ENCODE data around the gene STAT3.
"Not testable (repeated sequence)": the region's sequence is repeated elsewhere in the genome, so short reads cannot be mapped to it uniquely, and the experiment has no call there.

The STAT3 gene

GRCh38 chr17:42274253-42274542, 114.0 kb downstream of the STAT3 start:
- DNase-seq: no peak

DNA sequence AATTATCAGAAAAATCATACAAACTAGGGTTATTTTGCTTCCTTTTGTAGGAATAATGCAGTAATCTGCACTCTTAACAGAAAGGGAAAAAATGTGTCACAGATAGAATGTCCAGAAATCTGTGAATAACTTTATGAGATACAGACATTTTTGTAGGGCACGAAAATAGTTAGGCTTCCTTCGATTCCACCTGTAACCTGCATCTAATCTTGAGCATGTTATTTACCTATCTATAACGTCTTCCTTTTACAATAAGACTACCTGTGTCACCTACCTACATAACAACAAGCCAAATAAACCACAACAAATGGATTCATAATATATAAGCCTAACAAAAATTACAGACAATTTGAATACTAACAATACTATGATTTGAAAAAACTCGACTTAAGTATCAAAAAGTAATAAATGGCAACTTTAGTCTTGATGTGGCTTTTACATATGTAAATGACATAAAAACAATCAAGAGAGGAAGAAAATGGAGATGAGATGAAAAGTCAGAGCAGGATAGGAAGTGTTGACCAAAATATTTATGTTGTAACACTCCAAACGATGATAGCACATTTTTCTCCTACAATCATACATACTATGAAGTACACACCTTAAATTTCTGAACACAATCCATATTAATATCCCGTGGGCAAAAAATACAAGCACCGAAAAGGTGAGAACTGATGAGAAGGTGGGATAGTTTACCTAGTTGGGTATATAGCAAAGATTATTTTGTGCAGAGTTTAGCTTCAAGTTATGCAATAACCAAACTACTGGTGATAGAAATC, 114.6 kb downstream of the STAT3 start:
- no peak for DNase-seq

- no peak for DNase-seq
These were observed 115.9 kb downstream of the STAT3 start for GRCh38 chr17:42272162-42272907.

- no peak for DNase-seq
These were observed 116.5 kb downstream of the STAT3 start for GRCh38 chr17:42271779-42272035.

DNA sequence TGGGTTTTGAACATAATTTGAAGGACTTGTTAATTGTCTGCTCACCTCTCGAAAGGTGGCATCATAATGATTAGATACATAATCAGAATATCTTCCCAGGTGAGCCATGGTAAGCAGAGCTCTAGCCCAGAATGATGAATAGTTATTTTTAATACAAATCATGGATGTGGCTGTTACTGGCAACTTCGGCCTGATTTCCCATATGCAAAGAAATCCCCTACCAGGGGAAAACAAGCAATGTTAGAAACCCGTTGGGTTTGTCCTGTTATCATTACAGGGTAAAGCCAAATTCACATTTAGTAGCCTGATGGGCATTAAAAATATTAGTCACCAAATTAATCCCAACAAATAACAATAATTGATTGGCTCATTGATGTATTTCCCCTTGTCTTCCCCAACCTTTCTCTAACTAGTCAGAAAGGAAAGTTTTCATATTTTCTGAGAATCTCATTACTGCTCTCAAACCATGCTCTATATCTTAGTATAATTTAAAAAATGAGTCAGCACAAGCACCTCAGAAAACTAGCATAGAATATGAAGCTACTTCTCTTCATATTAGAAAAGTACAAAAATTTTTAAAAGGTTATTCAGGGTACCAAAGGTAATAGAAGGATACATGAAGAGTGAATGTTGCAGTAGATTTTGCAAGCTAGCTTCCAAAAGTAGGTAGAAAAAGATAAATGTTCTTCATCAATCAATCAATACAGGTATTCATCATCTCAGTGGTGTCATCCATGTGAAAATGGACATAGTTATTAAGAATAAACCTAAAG, 117.0 kb downstream of the STAT3 start:
- no peak for DNase-seq

DNA sequence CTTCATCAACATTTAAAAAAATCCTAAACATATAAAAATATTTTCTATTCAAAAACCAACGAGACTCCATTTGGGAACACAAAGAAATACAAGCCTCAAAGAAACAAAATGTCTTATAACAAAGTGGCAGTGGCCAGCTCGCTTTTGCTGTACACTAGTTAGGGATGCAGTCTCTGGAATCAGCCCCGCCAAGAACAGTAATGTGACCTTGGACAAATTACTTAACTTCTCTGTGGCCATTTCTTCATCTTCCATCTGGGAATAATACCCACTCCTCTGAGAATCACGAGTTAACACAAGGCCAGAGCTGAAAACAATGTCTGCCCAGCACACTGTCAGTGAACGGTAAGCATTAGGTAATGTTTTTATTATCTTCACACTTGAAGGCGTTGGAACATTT, 117.6 kb downstream of the STAT3 start:
- DNase-seq: no peak

DNA sequence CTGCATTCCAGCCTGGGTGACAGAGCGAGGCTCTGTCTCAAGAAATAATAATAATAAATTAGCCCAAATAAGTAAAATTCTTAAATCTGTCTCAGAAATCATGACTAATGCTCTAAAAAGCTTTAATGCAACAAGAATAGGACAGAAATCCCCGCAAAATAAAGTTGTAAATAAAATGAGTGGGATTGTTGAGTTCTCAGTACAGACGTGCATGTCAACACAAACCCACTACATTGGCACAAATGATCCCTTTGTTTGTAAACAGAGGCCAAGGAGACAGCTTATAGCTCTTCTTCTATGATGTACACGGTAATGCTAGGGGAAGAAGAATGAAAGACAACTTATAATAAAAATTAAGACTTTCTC, 118.1 kb downstream of the STAT3 start:
- no peak for DNase-seq

DNA sequence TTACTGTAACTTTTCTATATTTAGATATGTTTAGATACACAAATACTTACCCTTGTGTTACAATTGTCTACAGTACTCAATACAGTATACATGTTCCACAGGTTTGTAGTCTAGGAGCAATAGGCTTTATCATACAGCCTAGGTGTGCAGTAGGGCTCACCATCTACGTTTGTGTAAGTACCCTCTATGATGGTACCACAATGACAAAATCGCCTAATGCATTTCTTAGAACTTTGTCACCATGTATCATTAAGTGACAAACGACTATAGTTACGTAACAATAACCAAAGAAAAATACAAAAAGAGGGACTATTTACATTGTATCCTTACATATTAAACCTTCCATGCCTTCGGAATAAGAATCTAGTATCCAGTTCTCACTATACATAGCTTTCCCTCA, 120.0 kb downstream of the STAT3 start:
- DNase-seq: no peak

DNA sequence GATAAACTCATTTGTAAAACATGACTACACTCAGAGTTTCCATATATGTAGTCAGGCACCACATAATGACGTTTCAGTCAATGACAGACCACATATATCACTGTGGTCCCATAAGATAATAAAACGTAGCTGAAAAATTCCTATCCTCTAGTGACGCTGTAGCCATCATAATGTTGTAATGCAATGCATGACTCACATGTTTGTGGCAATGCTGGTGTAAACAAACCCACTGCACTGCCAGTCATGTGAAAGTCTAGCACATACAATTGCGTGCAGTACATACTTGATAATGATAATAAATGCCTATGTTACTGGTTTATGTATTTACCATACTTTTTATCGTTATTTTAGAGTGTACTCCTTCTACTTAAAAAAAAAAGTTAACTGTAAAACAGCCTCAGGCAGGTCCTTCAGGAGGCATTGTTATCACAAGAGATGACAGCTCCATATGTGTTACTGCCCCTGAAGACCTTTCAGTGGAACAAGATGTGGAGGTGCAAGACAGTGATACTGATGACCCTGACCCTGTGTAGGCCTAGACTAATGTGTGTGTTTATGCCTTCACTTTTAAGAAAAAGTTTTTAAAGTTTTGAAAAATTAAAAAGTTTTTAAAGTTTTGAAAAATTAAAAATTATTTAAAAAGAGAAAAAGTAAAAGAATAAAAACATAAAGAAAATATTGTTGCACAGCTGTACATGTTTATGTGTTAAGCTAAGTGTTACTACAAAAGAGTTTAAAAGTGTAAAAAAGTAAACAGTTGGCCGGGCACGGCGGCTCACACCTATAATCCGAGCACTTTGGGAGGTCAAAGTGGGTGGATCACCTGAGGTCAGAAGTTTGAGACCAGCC, 121.1 kb downstream of the STAT3 start:
- DNase-seq: peak; percentile 69 to 89

- DNase-seq: no peak
These were observed 121.8 kb downstream of the STAT3 start for GRCh38 chr17:42266462-42266861.

- DNase-seq: not testable (repeated sequence)
These were observed 123.9 kb downstream of the STAT3 start for GRCh38 chr17:42264366-42264765.
